GM21723 (cell line): ENCODE results near the gene ADSL.
A peak's percentile ranks its signal among the peaks of the same experiment; 100 is the strongest.

Source experiments
- ATAC-seq: cut with Tn5 transposase; IDR thresholded peaks from one replicate; pipeline ENCODE4 v1.9.1; 2021; ENCODE audit warnings: mild to moderate bottlenecking, moderate library complexity; ENCODE audit not compliant: unreplicated experiment

Gene ADSL

GRCh38 chr22:40433416-40434090 lies 87.3 kb downstream of the ADSL start:
- no peak for ATAC-seq

DNA sequence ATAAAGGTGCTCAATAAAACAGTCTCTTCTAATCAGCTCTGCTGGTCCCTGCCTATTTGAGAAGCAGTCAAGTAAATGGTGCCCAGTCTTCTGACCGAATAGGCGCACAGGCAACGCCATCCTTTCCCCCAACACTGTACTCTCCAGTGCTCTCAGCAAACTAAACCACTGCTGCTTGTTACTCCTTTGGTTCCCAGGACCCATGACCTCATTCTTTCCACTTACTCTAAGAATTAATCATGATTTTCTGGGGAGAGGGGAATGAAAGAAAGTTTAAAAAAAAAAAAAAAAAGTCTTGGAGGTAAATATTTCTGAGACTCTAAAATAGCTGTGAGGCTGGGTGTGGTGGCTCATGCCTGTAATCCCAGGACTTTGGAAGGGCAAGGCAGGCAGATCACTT lies 87.8 kb downstream of the ADSL start:
- ATAC-seq, result no peak

DNA sequence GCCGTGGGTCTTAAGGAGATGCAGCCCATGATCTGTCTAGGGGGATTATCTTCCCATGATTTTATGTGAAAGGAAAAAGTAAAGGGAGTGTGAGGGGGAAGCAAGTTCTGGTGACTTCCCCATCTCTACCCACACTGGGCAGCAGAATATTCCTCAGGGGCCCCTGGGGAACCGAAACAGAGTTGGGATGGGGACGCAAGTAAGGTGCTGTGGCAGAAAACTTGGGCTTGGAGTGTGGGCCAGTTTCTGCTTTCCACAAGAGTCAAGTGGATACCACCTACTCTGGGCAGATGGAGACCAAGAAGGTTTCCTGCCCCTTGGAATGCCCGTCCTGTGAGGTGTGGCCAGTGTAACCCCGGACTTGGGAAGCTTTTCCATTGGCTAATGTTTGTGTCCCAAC lies 88.4 kb downstream of the ADSL start:
- ATAC-seq, result no peak

GRCh38 chr22:40436505-40437431 lies 90.5 kb downstream of the ADSL start:
- ATAC-seq, result peak; percentile 60
